HepG2 (cell line): ENCODE results near the gene GTF2F1. TPM values are rescaled to one million over a fixed set of nuclear protein-coding genes. Genes with fewer than 3 reads are reported as not detected.

Experiments used
- BHLHE40 ChIP-seq: IDR thresholded peaks from 2 replicates; pipeline ENCODE4 v1.6.1; 2011; ENCODE audit warnings: low read length, improper control_type of control experiment
- EZH2 ChIP-seq: conservative IDR thresholded peaks from 2 replicates; pipeline ENCODE4 v1.6.1; 2012; ENCODE audit warnings: mild to moderate bottlenecking, low read depth, low read length, moderate library complexity
- JUND ChIP-seq: sonication (generic); formaldehyde crosslinking; IDR thresholded peaks from 2 replicates; pipeline ENCODE4 v1.8.0; 2022; ENCODE audit warnings: mild to moderate bottlenecking, missing genetic modification reagents
- KAT8 ChIP-seq: IDR thresholded peaks from 2 replicates; pipeline ENCODE4 v1.6.1; 2016; ENCODE audit warnings: missing genetic modification reagents, missing compliant biosample characterization
- NR1H2 ChIP-seq: sonication (generic); formaldehyde crosslinking; IDR thresholded peaks from 2 replicates; pipeline ENCODE4 v1.8.1; 2022; ENCODE audit warnings: low read depth, missing genetic modification reagents, borderline replicate concordance
- ONECUT2 ChIP-seq: sonication (generic); formaldehyde crosslinking; IDR thresholded peaks from 2 replicates; pipeline ENCODE4 v1.4.0; 2020; ENCODE audit warnings: missing genetic modification reagents
- SALL1 ChIP-seq: sonication (generic); formaldehyde crosslinking; IDR thresholded peaks from 2 replicates; pipeline ENCODE4 v1.8.0; 2022; ENCODE audit warnings: mild to moderate bottlenecking, missing genetic modification reagents
- TP53 ChIP-seq: sonication (generic); formaldehyde crosslinking; conservative IDR thresholded peaks from 2 replicates; pipeline ENCODE4 v1.4.0; 2020; ENCODE audit warnings: missing genetic modification reagents
- ZC3H4 ChIP-seq: sonication (generic); formaldehyde crosslinking; IDR thresholded peaks from 2 replicates; pipeline ENCODE4 v1.4.0; 2020; ENCODE audit warnings: missing genetic modification reagents, borderline replicate concordance
- ZEB1 ChIP-seq: IDR thresholded peaks from 2 replicates; pipeline ENCODE4 v1.6.1; 2012; ENCODE audit warnings: mild to moderate bottlenecking, low read depth, inconsistent platforms; ENCODE audit not compliant: insufficient replicate concordance
- ZKSCAN5 ChIP-seq: sonication (generic); formaldehyde crosslinking; IDR thresholded peaks from 2 replicates; pipeline ENCODE4 v1.5.1; 2020; ENCODE audit warnings: mild to moderate bottlenecking, missing genetic modification reagents
- ZNF225 ChIP-seq: sonication (generic); formaldehyde crosslinking; IDR thresholded peaks from 2 replicates; pipeline ENCODE4 v1.4.0; 2020; ENCODE audit warnings: mild to moderate bottlenecking, missing genetic modification reagents
- ZNF232 ChIP-seq: sonication (generic); formaldehyde crosslinking; IDR thresholded peaks from 2 replicates; pipeline ENCODE4 v1.4.0; 2020; ENCODE audit warnings: missing genetic modification reagents, borderline replicate concordance
- ZNF24 ChIP-seq: fragments of 450-650 bp; IDR thresholded peaks from 2 replicates; pipeline ENCODE4 v1.6.1; 2017; ENCODE audit warnings: antibody characterized with exemption, mild to moderate bottlenecking
- ZNF484 ChIP-seq: sonication (generic); formaldehyde crosslinking; IDR thresholded peaks from 2 replicates; pipeline ENCODE4 v1.5.1; 2020; ENCODE audit warnings: mild to moderate bottlenecking, low read depth, missing genetic modification reagents, borderline replicate concordance
- ZNF562 ChIP-seq: sonication (generic); formaldehyde crosslinking; IDR thresholded peaks from 2 replicates; pipeline ENCODE4 v1.8.0; 2022; ENCODE audit warnings: missing genetic modification reagents, borderline replicate concordance
- ZNF749 ChIP-seq: sonication (generic); formaldehyde crosslinking; IDR thresholded peaks from 2 replicates; pipeline ENCODE4 v1.8.0; 2022; ENCODE audit warnings: mild to moderate bottlenecking, missing genetic modification reagents, moderate library complexity, borderline replicate concordance
- polyA plus RNA-seq, 8 experiments: library from polyadenylated mRNA; depleted of rRNA in 3 of 8; stranded (reverse) in 7 of 8; unstranded in 1 of 8; fragments of >200 nt; fragmentation: Illumina TruSeq in 4 of 8; extraction: Trizol in 4 of 8; gene quantifications; 2 replicates each; pipeline versions ENCODE4 v1.2.1 to v1.2.3, GENCODE V29; 2011 to 2016; ENCODE audit warnings: low read depth in 4 of 8, missing spikeins in 1 of 8, mixed read lengths in 1 of 8; ENCODE audit not compliant: insufficient read depth in 1 of 8
- total RNA-seq, 5 experiments: library from RNA; depleted of rRNA; stranded (reverse); fragments of >200 nt; fragmentation: Illumina TruSeq; extraction: Trizol; gene quantifications; 2 replicates each; pipeline ENCODE4 v1.2.3, GENCODE V29; 2016; ENCODE audit warnings: low read depth in 1 of 5
- TF ChIP-seq, protein P1 (sequence below): IDR thresholded peaks from 2 replicates; pipeline ENCODE4 v1.6.1; 2018; ENCODE audit warnings: missing genetic modification reagents, mild to moderate bottlenecking, missing compliant biosample characterization
- TF ChIP-seq, protein P2 (sequence below): sonication (generic); formaldehyde crosslinking; IDR thresholded peaks from 2 replicates; pipeline ENCODE4 v1.4.0; 2020; ENCODE audit warnings: missing genetic modification reagents
- TF ChIP-seq, protein P3 (sequence below): sonication (generic); formaldehyde crosslinking; IDR thresholded peaks from 2 replicates; pipeline ENCODE4 v1.8.1; 2022; ENCODE audit warnings: mild to moderate bottlenecking, missing genetic modification reagents
- TF ChIP-seq, protein P4 (sequence below): IDR thresholded peaks from 2 replicates; pipeline ENCODE4 v1.6.1; 2016; ENCODE audit warnings: low read depth, missing genetic modification reagents, missing compliant biosample characterization

The GTF2F1 gene
- total and polyA plus RNA-seq, 2 of the 13 experiments (the other 11 are each of a cell fraction or from before 2014, with no cell fraction given) = 27.8 to 34.1 TPM

DNA sequence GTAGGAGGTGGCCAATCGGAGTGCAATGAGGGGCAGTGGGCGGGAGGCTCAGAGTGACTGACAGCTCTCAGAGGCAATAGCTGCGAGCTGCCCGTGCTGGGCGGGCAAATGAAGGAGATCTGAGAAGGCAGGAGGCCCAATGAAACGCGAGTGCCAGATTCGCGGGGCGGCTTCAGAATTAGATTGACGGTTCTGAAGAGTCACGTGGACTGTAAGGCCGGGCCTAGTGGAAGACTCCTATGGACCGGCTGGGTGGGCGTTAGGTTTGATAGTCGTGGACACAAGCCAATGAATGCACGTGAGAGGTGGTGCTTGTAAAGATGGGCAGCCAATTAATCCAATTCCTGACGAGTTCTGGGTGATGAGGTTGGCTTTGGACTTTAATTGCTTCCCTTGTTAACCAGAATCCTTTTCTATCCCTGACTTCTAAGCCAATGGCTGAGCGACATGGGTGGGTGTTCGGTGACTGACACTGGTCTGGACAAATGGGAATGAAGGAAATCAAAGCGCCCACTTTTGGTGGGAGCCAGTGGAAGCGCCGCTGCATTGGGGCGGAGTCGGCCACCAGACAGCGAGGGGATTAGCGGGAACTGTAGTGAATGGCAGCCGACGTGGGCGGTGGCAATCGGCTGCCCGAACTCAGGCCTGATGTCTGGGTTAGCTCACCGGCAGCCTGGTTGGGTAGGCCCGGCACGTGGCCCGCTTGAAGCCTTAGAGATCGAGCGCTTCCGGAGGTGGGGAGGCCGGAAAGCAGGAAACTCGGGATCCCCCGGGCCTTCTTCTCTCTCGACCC is 32.2 kb upstream of the GTF2F1 start (continued):
- TF ChIP-seq, protein P1, sequence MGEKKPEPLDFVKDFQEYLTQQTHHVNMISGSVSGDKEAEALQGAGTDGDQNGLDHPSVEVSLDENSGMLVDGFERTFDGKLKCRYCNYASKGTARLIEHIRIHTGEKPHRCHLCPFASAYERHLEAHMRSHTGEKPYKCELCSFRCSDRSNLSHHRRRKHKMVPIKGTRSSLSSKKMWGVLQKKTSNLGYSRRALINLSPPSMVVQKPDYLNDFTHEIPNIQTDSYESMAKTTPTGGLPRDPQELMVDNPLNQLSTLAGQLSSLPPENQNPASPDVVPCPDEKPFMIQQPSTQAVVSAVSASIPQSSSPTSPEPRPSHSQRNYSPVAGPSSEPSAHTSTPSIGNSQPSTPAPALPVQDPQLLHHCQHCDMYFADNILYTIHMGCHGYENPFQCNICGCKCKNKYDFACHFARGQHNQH (CRISPR knock-in tag) = no peak; the same call in 1 of the 2 replicates
- TF ChIP-seq KAT8 (CRISPR knock-in tag) (no peak), ZKSCAN5 (CRISPR knock-in tag) (no peak), ZNF749 (CRISPR knock-in tag) (no peak), ZEB1 (no peak), TP53 (CRISPR knock-in tag) (no peak), ZNF562 (CRISPR knock-in tag) (no peak; the same call in 1 of the 2 replicates), NR1H2 (CRISPR knock-in tag) (no peak), ZNF24 (no peak), ZNF484 (CRISPR knock-in tag) (no peak), ONECUT2 (CRISPR knock-in tag) (no peak), SALL1 (CRISPR knock-in tag) (peak; percentile 62; the same call in 1 of the 2 replicates), ZNF225 (no peak), BHLHE40 (peak; percentile 68), JUND (CRISPR knock-in tag) (0 out of 2 replicates have a peak, but pooled peaks have one; percentile 31), ZC3H4 (CRISPR knock-in tag) (no peak), ZNF232 (CRISPR knock-in tag) (peak; percentile 68; the same call in 1 of the 2 replicates), EZH2 (no peak)
- TF ChIP-seq, protein P2, sequence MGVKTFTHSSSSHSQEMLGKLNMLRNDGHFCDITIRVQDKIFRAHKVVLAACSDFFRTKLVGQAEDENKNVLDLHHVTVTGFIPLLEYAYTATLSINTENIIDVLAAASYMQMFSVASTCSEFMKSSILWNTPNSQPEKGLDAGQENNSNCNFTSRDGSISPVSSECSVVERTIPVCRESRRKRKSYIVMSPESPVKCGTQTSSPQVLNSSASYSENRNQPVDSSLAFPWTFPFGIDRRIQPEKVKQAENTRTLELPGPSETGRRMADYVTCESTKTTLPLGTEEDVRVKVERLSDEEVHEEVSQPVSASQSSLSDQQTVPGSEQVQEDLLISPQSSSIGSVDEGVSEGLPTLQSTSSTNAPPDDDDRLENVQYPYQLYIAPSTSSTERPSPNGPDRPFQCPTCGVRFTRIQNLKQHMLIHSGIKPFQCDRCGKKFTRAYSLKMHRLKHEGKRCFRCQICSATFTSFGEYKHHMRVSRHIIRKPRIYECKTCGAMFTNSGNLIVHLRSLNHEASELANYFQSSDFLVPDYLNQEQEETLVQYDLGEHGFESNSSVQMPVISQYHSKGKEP (CRISPR knock-in tag) = no peak
- TF ChIP-seq, protein P3, sequence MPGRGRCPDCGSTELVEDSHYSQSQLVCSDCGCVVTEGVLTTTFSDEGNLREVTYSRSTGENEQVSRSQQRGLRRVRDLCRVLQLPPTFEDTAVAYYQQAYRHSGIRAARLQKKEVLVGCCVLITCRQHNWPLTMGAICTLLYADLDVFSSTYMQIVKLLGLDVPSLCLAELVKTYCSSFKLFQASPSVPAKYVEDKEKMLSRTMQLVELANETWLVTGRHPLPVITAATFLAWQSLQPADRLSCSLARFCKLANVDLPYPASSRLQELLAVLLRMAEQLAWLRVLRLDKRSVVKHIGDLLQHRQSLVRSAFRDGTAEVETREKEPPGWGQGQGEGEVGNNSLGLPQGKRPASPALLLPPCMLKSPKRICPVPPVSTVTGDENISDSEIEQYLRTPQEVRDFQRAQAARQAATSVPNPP (CRISPR knock-in tag) = no peak
- TF ChIP-seq, protein P4, sequence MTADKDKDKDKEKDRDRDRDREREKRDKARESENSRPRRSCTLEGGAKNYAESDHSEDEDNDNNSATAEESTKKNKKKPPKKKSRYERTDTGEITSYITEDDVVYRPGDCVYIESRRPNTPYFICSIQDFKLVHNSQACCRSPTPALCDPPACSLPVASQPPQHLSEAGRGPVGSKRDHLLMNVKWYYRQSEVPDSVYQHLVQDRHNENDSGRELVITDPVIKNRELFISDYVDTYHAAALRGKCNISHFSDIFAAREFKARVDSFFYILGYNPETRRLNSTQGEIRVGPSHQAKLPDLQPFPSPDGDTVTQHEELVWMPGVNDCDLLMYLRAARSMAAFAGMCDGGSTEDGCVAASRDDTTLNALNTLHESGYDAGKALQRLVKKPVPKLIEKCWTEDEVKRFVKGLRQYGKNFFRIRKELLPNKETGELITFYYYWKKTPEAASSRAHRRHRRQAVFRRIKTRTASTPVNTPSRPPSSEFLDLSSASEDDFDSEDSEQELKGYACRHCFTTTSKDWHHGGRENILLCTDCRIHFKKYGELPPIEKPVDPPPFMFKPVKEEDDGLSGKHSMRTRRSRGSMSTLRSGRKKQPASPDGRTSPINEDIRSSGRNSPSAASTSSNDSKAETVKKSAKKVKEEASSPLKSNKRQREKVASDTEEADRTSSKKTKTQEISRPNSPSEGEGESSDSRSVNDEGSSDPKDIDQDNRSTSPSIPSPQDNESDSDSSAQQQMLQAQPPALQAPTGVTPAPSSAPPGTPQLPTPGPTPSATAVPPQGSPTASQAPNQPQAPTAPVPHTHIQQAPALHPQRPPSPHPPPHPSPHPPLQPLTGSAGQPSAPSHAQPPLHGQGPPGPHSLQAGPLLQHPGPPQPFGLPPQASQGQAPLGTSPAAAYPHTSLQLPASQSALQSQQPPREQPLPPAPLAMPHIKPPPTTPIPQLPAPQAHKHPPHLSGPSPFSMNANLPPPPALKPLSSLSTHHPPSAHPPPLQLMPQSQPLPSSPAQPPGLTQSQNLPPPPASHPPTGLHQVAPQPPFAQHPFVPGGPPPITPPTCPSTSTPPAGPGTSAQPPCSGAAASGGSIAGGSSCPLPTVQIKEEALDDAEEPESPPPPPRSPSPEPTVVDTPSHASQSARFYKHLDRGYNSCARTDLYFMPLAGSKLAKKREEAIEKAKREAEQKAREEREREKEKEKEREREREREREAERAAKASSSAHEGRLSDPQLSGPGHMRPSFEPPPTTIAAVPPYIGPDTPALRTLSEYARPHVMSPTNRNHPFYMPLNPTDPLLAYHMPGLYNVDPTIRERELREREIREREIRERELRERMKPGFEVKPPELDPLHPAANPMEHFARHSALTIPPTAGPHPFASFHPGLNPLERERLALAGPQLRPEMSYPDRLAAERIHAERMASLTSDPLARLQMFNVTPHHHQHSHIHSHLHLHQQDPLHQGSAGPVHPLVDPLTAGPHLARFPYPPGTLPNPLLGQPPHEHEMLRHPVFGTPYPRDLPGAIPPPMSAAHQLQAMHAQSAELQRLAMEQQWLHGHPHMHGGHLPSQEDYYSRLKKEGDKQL (CRISPR knock-in tag) = no peak
